ENCODE measurements around the gene GATAD2B.
"Not testable (repeated sequence)": the region's sequence is repeated elsewhere in the genome, so short reads cannot be mapped to it uniquely, and the experiment has no call there.

The GATAD2B gene

GRCh38 chr1:153841463-153841994, 81.2 kb downstream of the GATAD2B start:
- TF ChIP-seq CTCF (IDR thresholded peaks at IDR 0.05; ENCODE audit: insufficient read depth, low read length) (no peak), POLR2AphosphoS5 (IDR thresholded peaks at IDR 0.05; ENCODE audit: low read depth) (no peak)
- DNase-seq (ENCODE audit: low read depth in 1 of 2, low spot score in 1 of 2), result no peak
- Histone ChIP-seq H3K27me3 (ENCODE audit: insufficient read depth, poor library complexity, severe bottlenecking) (no peaks in the 10 kb centered on the region), H3K27ac (replicated peaks) (no peak overlapping the region), H3K4me3 (replicated peaks; ENCODE audit: insufficient read depth, low read length) (no peak overlapping the region)

- not testable (repeated sequence) for H3K4me3 ChIP-seq (replicated peaks; ENCODE audit: insufficient read depth, low read length); H3K27ac ChIP-seq (replicated peaks); DNase-seq (ENCODE audit: low read depth in 1 of 2, low spot score in 1 of 2); H3K27me3 ChIP-seq (ENCODE audit: insufficient read depth, poor library complexity, severe bottlenecking)
Measured at GRCh38 chr1:153840774-153841173, 82.0 kb downstream of the GATAD2B start.

GRCh38 chr1:153833968-153834367, 88.8 kb downstream of the GATAD2B start:
- not testable (repeated sequence) for DNase-seq (ENCODE audit: low read depth in 1 of 2, low spot score in 1 of 2); H3K27me3 ChIP-seq (ENCODE audit: insufficient read depth, poor library complexity, severe bottlenecking); H3K27ac ChIP-seq (replicated peaks); H3K4me3 ChIP-seq (replicated peaks; ENCODE audit: insufficient read depth, low read length)

- DNase-seq (ENCODE audit: low read depth in 1 of 2, low spot score in 1 of 2), result no peak
- H3K27ac ChIP-seq (replicated peaks), result no peak overlapping the region
- TF ChIP-seq REST (IDR thresholded peaks at IDR 0.05; ENCODE audit: insufficient replicate concordance, low read depth), result no peak
- no peak for TF ChIP-seq SPI1 (IDR thresholded peaks at IDR 0.05; ENCODE audit: borderline replicate concordance, low read depth)
- no peak for TF ChIP-seq CTCF (IDR thresholded peaks at IDR 0.05; ENCODE audit: insufficient read depth, low read length)
- TF ChIP-seq GABPA (IDR thresholded peaks at IDR 0.05; ENCODE audit: low read depth), result no peak
- no peak for TF ChIP-seq POLR2AphosphoS5 (IDR thresholded peaks at IDR 0.05; ENCODE audit: low read depth)
- no peak overlapping the region for H3K4me3 ChIP-seq (replicated peaks; ENCODE audit: insufficient read depth, low read length)
- no peaks in the 10 kb centered on the region for H3K27me3 ChIP-seq (ENCODE audit: insufficient read depth, poor library complexity, severe bottlenecking)
Measured at GRCh38 chr1:153833171-153833570, 89.6 kb downstream of the GATAD2B start.

- peak in 1 of 2 experiments; percentile 41 for DNase-seq (ENCODE audit: low read depth in 1 of 2, low spot score in 1 of 2)
- H3K27me3 ChIP-seq (ENCODE audit: insufficient read depth, poor library complexity, severe bottlenecking), result no peaks in the 10 kb centered on the region
- H3K4me3 ChIP-seq (replicated peaks; ENCODE audit: insufficient read depth, low read length), result no peak overlapping the region
- no peak overlapping the region for H3K27ac ChIP-seq (replicated peaks)
- TF ChIP-seq SPI1 (IDR thresholded peaks at IDR 0.05; ENCODE audit: borderline replicate concordance, low read depth) (peak; percentile 34; the same call in 1 of the 2 replicates), CTCF (IDR thresholded peaks at IDR 0.05; ENCODE audit: insufficient read depth, low read length) (no peak)
Measured at GRCh38 chr1:153832293-153832692, 90.5 kb downstream of the GATAD2B start.

- Histone ChIP-seq H3K27ac (replicated peaks) (no peak overlapping the region), H3K4me3 (replicated peaks; ENCODE audit: insufficient read depth, low read length) (no peak overlapping the region), H3K27me3 (ENCODE audit: insufficient read depth, poor library complexity, severe bottlenecking) (no peaks in the 10 kb centered on the region)
- no peak for DNase-seq (ENCODE audit: low read depth in 1 of 2, low spot score in 1 of 2)
- TF ChIP-seq POLR2AphosphoS5 (IDR thresholded peaks at IDR 0.05; ENCODE audit: low read depth), result no peak
- no peak for TF ChIP-seq SPI1 (IDR thresholded peaks at IDR 0.05; ENCODE audit: borderline replicate concordance, low read depth)
- no peak for TF ChIP-seq REST (IDR thresholded peaks at IDR 0.05; ENCODE audit: insufficient replicate concordance, low read depth)
- no peak for TF ChIP-seq CTCF (IDR thresholded peaks at IDR 0.05; ENCODE audit: insufficient read depth, low read length)
Measured at GRCh38 chr1:153831026-153831425, 91.7 kb downstream of the GATAD2B start.
